Sigmoid colon (tissue), 4 donors: ENCODE data around the gene GLRA1.

Experiments
- CTCF ChIP-seq, 4 experiments: fragments of 450-650 bp in 3 of 4; fragments of 200-600 bp in 1 of 4; IDR thresholded peaks; one replicate each; pipeline ENCODE4 v1.5.1; 2016 to 2019; ENCODE audit warnings: antibody characterized with exemption in 4 of 4, mild to moderate bottlenecking in 3 of 4, moderate library complexity in 2 of 4
- POLR2A ChIP-seq, 2 donors: fragments of 450-650 bp; IDR thresholded peaks; one replicate each; pipeline ENCODE4 v1.6.1; 2016; ENCODE audit warnings: antibody characterized with exemption in 2 of 2, mild to moderate bottlenecking in 2 of 2, moderate library complexity in 2 of 2
- POLR2AphosphoS5 ChIP-seq, 4 donors: sonication (generic); formaldehyde crosslinking; IDR thresholded peaks; one replicate each; pipeline ENCODE4 v1.6.1; 2017; ENCODE audit warnings: antibody characterized with exemption in 4 of 4

GRCh38 chr5:151897896-151898295, 26.8 kb downstream of the GLRA1 start:
- TF ChIP-seq CTCF (IDR thresholded peaks at IDR 0.05) (no peak), POLR2AphosphoS5 (IDR thresholded peaks at IDR 0.05) (no peak), POLR2A (IDR thresholded peaks at IDR 0.05) (no peak)
